Measurements from ENCODE around the gene BROX.

DNA sequence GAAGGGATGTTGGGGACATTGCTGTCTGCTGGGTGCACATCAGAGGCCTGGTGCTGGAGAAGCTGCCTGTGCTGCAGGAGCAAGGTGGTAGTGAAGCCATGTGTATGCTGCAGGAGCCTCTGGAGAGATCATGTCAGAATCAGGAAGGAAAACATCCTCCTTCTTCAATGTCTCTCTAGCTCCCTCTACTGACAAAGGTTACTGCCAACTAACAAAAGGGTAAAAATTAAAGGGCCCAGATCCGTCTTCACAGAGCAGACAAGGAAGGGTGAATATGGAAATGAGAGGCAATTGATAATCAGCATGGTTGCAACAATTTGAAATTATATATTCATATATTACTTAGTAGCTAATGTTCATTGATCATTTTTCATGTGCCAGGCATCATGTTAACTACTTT, 56.8 kb downstream of the BROX start:
- TF ChIP-seq TARDBP (IDR thresholded peaks at IDR 0.05) = no peak
- TF ChIP-seq BHLHE40 (IDR thresholded peaks at IDR 0.05; ENCODE audit: borderline replicate concordance) = no peak
- TF ChIP-seq FOXK2 (IDR thresholded peaks at IDR 0.05) = no peak
- no peak for TF ChIP-seq FOXA1 (IDR thresholded peaks at IDR 0.05)
